Ovary (tissue), 3 donors: ENCODE results near the gene APBA1.

Experiments
- CTCF ChIP-seq, 3 donors: fragments of 450-650 bp in 2 of 3; fragments of 200-600 bp in 1 of 3; IDR thresholded peaks; one replicate each; pipeline versions ENCODE4 v1.5.1 to v1.8.0; 2016 to 2022; ENCODE audit warnings: antibody characterized with exemption in 3 of 3, mild to moderate bottlenecking in 1 of 3
- EP300 ChIP-seq: sonication (generic); formaldehyde crosslinking; IDR thresholded peaks from one replicate; pipeline ENCODE4 v1.6.1; 2017; ENCODE audit warnings: antibody characterized with exemption
- POLR2A ChIP-seq: fragments of 450-650 bp; IDR thresholded peaks from one replicate; pipeline ENCODE4 v1.6.1; 2017; ENCODE audit warnings: antibody characterized with exemption, mild to moderate bottlenecking, moderate library complexity
- donor health status: DM: no; HTN: no; CAD: no.

- no peak for TF ChIP-seq CTCF (IDR thresholded peaks at IDR 0.05)
- TF ChIP-seq POLR2A = no peak
- no peak for TF ChIP-seq EP300
These were observed 175.2 kb downstream of the APBA1 start for GRCh38 chr9:69496846-69497450.
